ENCODE data around the gene SAMD11. TPM values are rescaled to one million over a fixed set of nuclear protein-coding genes. Genes with fewer than 3 reads are reported as not detected.

SAMD11 gene
- total RNA-seq, 4 donors from 2014 or later, result 0.44 to 1.9 (median 1.7) TPM; not detected in 1

DNA sequence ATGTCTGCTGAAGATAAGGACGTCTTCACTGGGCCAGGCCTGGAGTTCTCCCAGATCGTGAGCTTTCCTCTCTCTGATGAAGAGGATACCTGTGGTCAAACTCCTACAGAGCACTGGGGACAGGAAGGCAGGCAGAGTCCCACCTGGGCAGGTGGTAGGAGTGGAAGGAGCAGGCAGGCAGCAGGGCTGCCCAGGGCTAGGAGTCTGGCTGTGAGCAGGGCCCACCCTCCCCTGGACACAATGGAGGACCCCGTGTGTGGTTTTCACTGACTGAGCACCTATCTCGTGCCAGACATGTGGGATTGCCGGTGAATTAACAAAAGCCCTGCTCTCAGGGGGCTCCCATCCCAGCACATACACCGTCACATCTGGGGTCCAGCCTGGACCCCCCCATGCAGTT lies 4.9 kb upstream of the SAMD11 start:
- TF ChIP-seq POLR2A (IDR thresholded peaks at IDR 0.05), result no peak
- TF ChIP-seq, protein P1, sequence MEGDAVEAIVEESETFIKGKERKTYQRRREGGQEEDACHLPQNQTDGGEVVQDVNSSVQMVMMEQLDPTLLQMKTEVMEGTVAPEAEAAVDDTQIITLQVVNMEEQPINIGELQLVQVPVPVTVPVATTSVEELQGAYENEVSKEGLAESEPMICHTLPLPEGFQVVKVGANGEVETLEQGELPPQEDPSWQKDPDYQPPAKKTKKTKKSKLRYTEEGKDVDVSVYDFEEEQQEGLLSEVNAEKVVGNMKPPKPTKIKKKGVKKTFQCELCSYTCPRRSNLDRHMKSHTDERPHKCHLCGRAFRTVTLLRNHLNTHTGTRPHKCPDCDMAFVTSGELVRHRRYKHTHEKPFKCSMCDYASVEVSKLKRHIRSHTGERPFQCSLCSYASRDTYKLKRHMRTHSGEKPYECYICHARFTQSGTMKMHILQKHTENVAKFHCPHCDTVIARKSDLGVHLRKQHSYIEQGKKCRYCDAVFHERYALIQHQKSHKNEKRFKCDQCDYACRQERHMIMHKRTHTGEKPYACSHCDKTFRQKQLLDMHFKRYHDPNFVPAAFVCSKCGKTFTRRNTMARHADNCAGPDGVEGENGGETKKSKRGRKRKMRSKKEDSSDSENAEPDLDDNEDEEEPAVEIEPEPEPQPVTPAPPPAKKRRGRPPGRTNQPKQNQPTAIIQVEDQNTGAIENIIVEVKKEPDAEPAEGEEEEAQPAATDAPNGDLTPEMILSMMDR (IDR thresholded peaks at IDR 0.05), result no peak
- WGBS, 2 donors, result 50 to 64% methylated on average over 6 of the region's 6 CpGs
- DNase-seq (ENCODE audit: low spot score in 2 of 2), result no peak
- H3K4me3 ChIP-seq (ENCODE audit: low read depth, poor library complexity, severe bottlenecking), result no peak overlapping the region
- intact Hi-C loops (cut with DNase I; ENCODE audit: low total_unique reads), result no loop called here

DNA sequence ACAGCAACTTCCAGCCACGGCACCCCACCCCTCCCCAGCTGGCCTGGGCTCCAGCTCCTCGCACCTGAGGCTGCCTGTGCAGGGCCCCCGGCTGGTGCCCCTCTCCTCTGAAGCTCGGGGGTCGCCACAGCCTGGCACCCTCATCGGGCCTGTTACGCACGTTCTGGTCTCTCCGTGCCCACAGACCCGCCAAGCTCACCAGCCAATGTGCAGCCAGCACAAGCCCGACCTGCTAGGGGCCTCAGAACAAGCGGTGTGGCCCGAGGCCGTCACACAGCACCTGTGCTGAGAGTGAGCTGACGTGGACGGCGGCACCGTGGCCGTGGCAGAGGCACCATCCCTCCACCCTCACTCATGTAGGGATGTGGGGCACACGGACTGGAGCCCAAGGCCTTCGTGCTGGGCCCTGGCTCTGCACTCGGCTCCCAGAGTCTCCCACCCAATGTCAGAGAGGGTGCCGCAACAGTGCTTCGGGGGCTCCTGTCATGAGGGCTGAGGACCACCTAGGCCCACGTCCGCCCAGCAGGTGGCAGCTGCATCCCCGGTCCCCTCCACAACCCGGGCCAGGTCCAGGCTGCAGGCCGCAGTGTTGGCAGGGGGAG lies 4.4 kb upstream of the SAMD11 start:
- WGBS, 2 donors, result 54 to 57% methylated on average over 16 to 29 of the region's 29 CpGs

DNA sequence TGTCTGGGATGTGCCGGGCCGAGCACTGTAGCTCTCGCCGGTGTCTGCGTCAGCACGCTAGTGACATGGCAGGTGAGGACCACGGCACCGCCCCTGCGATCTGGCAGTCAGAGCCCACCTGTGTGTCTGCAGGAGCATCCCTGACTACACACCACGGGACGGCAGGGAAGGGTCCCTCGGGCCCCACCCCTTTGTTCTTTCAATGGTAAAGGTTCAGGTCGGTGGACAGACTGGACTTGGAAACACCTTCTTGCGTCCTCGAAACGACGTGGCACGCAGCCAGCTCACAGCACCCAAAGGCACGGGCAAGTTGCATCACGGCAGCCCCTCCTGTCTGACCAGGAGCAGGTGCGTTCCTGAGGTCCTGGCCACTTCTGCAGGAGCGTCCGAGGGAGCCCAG lies 3.7 kb upstream of the SAMD11 start:
- DNase-seq (ENCODE audit: low spot score in 2 of 2), result no peak
- H3K4me3 ChIP-seq (ENCODE audit: low read depth, poor library complexity, severe bottlenecking), result no peak overlapping the region
- intact Hi-C loops (cut with DNase I; ENCODE audit: low total_unique reads), result no loop called here
- WGBS, 2 donors, result 29 to 32% methylated on average over 17 to 23 of the region's 23 CpGs
- TF ChIP-seq POLR2A (IDR thresholded peaks at IDR 0.05), result no peak
- TF ChIP-seq, protein P1 (IDR thresholded peaks at IDR 0.05), result no peak

More for the DNA sequence above, 4.4 kb upstream of the SAMD11 start:
- DNase-seq (ENCODE audit: low spot score in 2 of 2), result no peak
- intact Hi-C loops (cut with DNase I; ENCODE audit: low total_unique reads), result no loop called here
- TF ChIP-seq, protein P1 (IDR thresholded peaks at IDR 0.05), result no peak
- no peak for TF ChIP-seq POLR2A (IDR thresholded peaks at IDR 0.05)
- no peak overlapping the region for H3K4me3 ChIP-seq (ENCODE audit: low read depth, poor library complexity, severe bottlenecking)

DNA sequence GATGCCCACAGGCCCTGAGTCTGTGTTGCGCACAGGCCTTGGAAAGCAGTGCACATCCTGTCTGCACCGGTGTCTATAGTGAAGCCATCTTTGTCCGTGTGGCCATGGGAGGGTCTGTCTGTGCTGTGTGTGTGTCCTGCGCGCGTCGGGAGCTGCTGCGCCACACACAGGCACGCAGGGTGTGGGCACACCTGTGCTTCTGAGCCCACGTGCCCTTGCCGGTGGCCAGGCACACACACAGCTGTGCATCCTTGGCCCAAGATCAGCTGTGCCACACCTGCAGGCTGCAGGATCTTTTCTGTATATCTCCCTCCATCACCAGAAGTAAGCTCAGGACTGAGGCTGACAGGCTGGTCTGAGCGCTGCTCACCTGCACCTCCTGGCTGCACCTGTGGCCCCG lies 3.2 kb upstream of the SAMD11 start:
- intact Hi-C loops (cut with DNase I; ENCODE audit: low total_unique reads), result no loop called here
- no peak for DNase-seq (ENCODE audit: low spot score in 2 of 2)
- H3K4me3 ChIP-seq (ENCODE audit: low read depth, poor library complexity, severe bottlenecking), result no peak overlapping the region
- no peak for TF ChIP-seq POLR2A (IDR thresholded peaks at IDR 0.05)
- TF ChIP-seq, protein P1 (IDR thresholded peaks at IDR 0.05), result no peak
- 0 to 8% methylated on average over 7 to 9 of the region's 13 CpGs for WGBS, 2 donors

DNA sequence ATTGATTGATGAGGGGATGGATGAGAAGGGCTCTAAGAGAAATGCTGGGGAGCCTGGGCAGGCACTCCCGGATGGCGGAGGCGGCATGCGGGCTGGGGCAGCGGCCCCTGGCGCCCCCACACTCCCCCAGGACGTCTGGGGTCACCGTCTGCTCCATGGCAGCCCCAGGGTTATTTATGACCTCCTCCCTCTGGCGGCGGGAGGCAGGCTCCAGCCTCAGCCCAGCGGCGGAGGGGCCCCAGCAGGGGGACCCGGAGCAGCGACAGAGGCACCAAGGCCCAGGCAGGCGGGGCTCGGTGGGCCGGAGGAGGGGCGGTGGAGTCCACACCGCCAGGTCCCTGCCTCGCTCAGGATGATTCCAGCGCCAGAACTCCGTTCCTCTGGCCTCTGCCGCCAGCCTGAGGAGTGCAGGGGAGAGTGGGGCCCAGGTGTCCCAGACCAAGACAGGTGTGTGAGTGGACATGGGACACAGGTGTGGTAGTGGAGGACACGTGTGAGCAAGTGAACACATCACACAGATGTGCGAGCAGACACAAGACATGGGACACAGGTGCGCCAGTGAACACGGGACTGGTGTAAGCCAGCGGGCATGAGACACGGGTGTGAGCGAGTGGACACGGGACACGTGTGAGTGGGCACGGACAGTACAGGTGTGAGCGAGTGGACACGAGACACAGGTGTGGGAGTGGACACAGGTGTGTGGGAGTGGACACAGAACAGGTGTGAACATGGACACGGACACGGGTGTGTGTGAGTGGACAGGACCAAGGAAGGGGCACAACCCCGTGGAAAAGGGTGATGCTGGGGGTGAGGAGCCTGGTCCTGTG lies 2.5 kb upstream of the SAMD11 start:
- no peak overlapping the region for H3K4me3 ChIP-seq (ENCODE audit: low read depth, poor library complexity, severe bottlenecking)
- intact Hi-C loops (cut with DNase I; ENCODE audit: low total_unique reads), result no loop called here
- 24 to 26% methylated on average over 26 to 28 of the region's 38 CpGs for WGBS, 2 donors
- no peak for DNase-seq (ENCODE audit: low spot score in 2 of 2)
- TF ChIP-seq, protein P1 (IDR thresholded peaks at IDR 0.05), result peak in 1 of 3 donors; percentile 27
- no peak for TF ChIP-seq POLR2A (IDR thresholded peaks at IDR 0.05)
